T-helper 1 cell treated with Interleukin-12 subunit alpha and Interleukin-12 subunit beta and Interleukin-4 antibody, amounts not matched to agents 30 ng/mL and 1 ng/mL, for 36 hours (primary cell): ENCODE data around the gene PLIN1. TPM values are rescaled to one million over a fixed set of nuclear protein-coding genes. Genes with fewer than 3 reads are reported as not detected.

Experiments
- intact Hi-C: fragments of 100-400 bp; cut with micrococcal nuclease; formaldehyde crosslinking; loops from one replicate; pipeline ENCODE4 v1.15.1; 2024
- total RNA-seq: library from RNA; stranded (reverse); gene quantifications from 2 replicates; pipeline ENCODE4 v1.2.3, GENCODE V29; 2022

PLIN1 gene
- not detected in 2 replicates for total RNA-seq

- intact Hi-C loops, result no loop called here
Measured at GRCh38 chr15:89679212-89679611, at the start of gene PLIN1. PLIN1 (minus strand) TSS chr15:89679367; CDS start chr15:89677489, 1,878 bp downstream.

- intact Hi-C loops, result no loop called here
Measured at GRCh38 chr15:89728254-89728653, 49.1 kb upstream of the PLIN1 start.

DNA sequence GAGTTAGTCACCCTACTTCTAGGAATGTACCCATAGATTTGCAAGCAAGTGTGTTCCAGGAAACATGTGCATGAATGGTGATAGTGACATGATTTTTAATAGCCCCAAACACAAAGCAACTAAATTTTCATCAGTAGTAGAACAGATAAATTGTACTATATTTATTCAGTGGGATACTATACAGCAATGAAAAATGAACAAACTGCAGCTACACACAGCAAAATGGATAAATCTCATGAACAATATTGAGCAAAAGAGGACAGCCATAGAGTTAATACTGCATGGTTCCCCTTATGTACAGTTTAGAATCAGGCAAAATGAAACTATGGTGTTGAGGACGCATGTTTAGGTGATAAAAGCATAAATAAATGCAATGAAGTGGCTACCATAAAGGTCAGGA lies 45.9 kb upstream of the PLIN1 start:
- intact Hi-C loops, result no loop called here

GRCh38 chr15:89724621-89725020 lies 45.5 kb upstream of the PLIN1 start:
- intact Hi-C loops, result no loop called here

- intact Hi-C loops, result no loop called here
Measured at GRCh38 chr15:89723031-89723430, 43.9 kb upstream of the PLIN1 start.

GRCh38 chr15:89714775-89715174 lies 35.6 kb upstream of the PLIN1 start:
- intact Hi-C loops, result no loop called here

DNA sequence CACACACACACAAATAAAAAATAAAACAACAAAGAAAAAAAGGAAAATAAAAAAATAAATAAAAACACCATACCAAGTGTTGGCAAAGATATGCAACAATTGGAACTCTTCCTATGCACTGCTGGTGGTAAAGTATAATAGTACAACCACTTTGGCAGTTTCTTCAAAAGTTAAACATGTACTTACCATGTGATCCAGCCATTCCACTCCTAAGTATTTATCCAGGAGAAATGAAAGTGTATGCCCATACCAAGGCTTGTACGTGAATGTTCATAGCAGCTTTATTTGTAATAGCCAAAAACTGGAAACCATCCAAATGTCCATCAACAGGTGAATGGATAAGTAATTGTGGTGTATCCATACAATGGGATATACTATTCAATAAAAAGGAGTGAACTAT lies 28.4 kb upstream of the PLIN1 start:
- intact Hi-C loops, result no loop called here

DNA sequence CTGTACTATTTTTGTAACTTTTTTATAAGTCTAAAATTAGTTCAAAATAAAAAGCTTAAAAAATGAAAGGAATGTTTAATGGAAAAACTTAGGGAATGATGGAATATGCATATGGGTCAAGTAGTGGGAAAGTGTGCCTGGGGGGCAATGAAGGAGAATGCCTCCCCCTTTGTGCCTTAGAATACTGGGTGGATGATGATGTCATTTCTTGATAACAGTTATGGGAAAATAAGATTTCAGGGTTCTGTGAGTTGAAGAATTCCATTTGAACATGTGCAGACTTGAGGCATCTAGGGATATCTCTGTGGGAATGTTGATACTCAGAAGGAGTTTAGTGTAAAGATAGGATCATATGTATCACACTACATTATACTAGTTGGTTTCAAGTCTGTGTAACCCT lies 25.2 kb upstream of the PLIN1 start:
- intact Hi-C loops, result no loop called here

GRCh38 chr15:89695198-89695597 lies 16.0 kb upstream of the PLIN1 start:
- intact Hi-C loops, result no loop called here

DNA sequence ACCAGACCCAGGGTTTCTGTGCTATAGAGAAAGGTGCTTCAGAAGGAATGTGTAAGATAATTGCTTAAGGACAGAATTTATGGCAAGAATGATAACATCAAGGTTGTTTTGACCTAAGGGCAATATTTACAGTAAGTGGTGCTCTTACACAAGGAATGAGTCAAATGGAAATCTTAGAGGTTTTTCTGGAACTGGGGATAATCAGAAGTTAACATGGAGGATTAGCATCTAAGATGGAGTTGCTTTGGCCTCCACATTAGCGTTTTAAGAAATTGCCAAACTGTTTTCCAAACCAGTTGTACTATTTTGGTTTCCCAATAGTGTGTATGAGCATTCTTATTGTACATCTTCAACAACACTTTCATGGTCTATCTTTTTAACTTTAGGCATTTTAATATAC lies 14.5 kb upstream of the PLIN1 start:
- intact Hi-C loops, result no loop called here

DNA sequence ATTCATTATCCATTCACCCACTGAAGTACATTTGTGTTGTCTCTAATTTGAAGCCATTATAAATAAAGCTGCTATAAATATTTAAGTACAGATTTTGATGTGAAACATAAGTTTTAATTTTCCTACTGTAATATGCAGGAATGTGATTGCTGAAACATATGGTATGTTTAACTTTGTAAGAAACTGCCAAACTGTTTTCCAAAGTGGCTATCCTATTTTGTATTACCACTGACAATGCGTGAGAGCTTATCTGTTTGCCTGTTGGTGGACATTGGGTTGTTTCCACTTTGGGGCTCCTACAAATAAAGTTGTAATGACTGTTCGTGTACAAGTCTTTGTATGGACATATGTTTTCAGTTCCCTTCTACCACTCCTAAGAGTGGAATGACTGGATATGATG lies 13.9 kb upstream of the PLIN1 start:
- intact Hi-C loops, result no loop called here

DNA sequence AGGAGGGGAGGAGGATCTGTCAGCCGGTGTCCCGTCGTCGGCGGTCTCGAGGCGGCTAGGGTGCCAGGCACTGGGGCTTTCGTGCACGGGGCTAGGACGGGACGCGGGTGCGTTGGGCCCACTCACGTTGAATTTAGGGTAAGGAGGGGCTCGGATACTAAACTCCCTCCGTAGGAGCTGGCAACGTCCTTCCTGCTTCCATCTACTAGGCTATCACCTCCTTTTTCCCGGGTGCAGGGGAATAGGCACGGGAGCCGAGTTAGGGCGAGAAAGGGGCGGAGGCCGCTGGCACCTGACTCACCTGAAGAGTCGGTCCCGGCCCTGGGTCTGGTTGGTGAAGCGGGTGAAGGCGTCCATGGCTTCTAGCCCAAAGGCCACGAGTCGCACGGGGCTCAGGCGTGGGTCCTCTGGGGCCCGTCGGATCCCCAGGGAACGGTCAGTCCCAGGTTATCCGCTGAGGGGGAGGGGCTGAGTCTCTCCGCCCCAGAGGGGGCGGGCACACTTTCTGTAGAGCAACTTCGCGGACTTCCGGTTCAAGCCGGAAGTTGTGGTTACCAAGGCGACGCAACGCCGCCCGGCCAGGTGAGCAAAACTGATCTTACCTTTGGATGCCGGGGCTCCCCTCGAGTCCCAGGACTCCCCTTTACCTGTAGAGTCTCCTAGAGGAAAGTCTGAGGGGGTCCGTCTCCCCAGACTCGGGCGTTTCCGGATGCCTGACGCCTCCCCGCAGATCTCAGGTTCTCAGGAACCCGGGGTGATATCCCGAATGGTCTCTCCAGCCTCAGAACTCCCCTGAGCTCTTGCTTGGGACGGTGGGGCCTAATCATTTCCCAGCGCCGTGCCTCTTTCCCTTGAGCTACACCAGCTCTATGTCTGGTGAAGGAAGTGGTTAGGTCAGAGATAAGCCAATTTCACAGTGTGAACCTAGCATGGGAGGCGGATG lies 11.4 kb upstream of the PLIN1 start, which contains the start of the genes PEX11A and WDR93:
Gene PEX11A (minus strand): TSS at position 479 of the 943 bp plus-strand sequence. CDS start 122 bp downstream, at position 357.
Gene WDR93 (plus strand): TSS at position 536 of the 943 bp plus-strand sequence. CDS start 10,936 bp downstream, outside the sequence.
- intact Hi-C loops, result loop anchor here (2.0 kb wide), 1 partner anchor 116 kb away; the partner anchor contains the start of gene TICRR

- intact Hi-C loops, result loop anchor here (2.0 kb wide), 1 partner anchor 115 kb away; the partner anchor contains the start of gene TICRR
Measured at GRCh38 chr15:89689930-89690275, 10.7 kb upstream of the PLIN1 start.

DNA sequence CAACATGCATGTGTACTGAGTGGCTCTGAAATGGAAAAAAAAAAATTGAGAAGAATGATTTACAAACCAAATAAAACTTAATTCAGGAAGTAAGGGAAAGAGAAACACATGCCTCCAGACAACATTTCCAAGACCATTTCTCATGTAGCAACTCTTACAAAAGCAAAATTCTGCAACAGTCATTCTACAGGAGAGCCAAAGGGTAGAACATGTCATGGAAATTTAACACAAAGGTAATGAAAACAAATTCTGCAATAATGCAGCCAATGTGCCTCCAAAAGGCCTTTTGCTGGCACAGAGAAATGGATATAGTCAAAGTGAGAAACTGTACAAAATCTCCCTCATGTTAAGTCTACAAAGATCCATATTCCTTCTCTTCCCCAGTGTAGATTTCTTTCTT lies 7.4 kb upstream of the PLIN1 start:
- intact Hi-C loops, result no loop called here

DNA sequence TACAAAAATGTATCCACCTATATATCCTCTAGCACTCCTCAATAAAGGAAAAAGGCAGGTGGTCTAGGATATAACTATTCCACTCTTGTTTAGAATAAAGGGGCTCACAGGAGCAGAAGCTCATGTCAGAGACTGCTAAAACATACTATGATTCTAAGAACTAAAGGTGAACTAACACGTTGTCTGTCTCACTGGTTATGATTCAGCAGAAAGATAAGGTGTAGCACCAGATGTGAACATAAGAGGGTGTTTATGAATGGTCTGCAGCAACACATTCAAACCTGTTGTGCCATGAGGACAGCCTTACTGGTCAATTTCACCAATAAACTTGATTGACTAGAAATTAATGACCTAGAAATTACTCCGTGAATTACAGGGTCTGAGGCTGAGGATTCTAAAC lies 6.8 kb upstream of the PLIN1 start:
- intact Hi-C loops, result no loop called here

GRCh38 chr15:89681146-89681545 lies 2.0 kb upstream of the PLIN1 start:
- intact Hi-C loops, result no loop called here

- intact Hi-C loops, result no loop called here
Measured at GRCh38 chr15:89680282-89680873, 1.2 kb upstream of the PLIN1 start.

DNA sequence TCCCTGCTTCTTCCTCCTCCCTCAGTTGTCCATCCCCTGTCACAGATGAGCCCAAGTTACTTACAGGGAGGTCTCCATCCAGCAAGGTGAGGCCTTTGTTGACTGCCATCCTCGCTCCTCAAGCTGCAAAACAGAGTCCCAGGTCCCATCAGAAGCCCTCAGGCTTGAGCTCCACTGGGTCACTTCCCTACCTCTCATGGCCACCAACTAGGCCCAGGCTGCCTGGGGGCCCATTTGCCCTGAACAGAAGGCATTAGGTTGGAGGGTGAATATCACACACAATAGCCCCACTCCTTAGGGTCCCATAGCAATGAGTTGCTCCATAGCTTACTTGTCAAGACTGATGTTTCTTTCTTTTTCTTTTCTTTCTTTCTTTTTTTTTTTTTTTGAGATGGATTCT lies 1.8 kb downstream of the PLIN1 start:
- intact Hi-C loops, result no loop called here

GRCh38 chr15:89675606-89676005 lies 3.6 kb downstream of the PLIN1 start:
- intact Hi-C loops, result no loop called here

- intact Hi-C loops, result no loop called here
Measured at GRCh38 chr15:89674526-89674925, 4.6 kb downstream of the PLIN1 start.

DNA sequence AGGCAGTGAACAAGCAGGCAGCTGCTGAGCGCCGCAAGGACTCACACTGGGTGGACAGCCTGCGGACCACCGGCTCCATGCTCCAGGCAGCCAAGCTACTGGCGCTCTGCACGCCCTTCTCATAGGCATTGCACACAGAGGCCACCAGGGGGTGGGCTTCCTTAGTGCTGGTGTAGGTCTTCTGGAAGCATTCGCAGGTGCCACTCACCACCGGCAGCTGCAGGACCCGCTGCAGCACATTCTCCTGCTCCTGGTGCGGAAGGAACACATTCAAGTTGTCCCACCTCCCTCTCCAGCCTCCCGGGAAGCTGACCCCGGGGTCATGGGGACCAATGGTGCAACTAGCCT lies 6.0 kb downstream of the PLIN1 start:
- intact Hi-C loops, result no loop called here
